ENCODE measurements around the gene FAIM. TPM values are rescaled to one million over a fixed set of nuclear protein-coding genes. Genes with fewer than 3 reads are reported as not detected.

The FAIM gene
- total RNA-seq, 2 experiments from 2014 or later = 2.0 TPM; not detected in 1

- Histone ChIP-seq H3K4me2 (ENCODE audit: low read length) (peak overlapping the region; percentile 59), H3K4me1 (ENCODE audit: insufficient read depth, low read length, poor library complexity, severe bottlenecking) (peaks cover 23% of the 10 kb centered on the region), H4K20me1 (ENCODE audit: insufficient read depth, low read length) (peaks cover 7% of the 10 kb centered on the region; the same call in 1 of the 2 replicates), H3K27ac (ENCODE audit: low read depth, low read length, poor library complexity, severe bottlenecking) (no peak overlapping the region), H2AFZ (ENCODE audit: low read length) (no peak overlapping the region), H3K9me2 (ENCODE audit: insufficient read depth, low read length) (no peaks in the 10 kb centered on the region), H3K9me3 (ENCODE audit: low read length) (no peaks in the 10 kb centered on the region), H3K79me2 (ENCODE audit: insufficient read depth, low read depth, low read length) (no peaks in the 10 kb centered on the region), H3K4me3 (ENCODE audit: low read depth, low read length, poor library complexity, severe bottlenecking) (peak overlapping the region; percentile 11), H3K36me3 (ENCODE audit: insufficient read depth, low read length) (0 out of 2 replicates have a peak, but pooled peaks cover 9% of the 10 kb centered on the region)
- CTCF ChIA-PET (ENCODE audit: unreplicated experiment) = interaction anchor here (0.8 kb wide), 1 partner anchor 337 kb away, joined by 4 read pairs; no protein-coding TSS in a partner anchor
- no peak for TF ChIP-seq EZH2phosphoT487 (IDR thresholded peaks at IDR 0.05; ENCODE audit: borderline replicate concordance, low read depth, low read length)
- TF ChIP-seq CTCF (conservative IDR thresholded peaks at IDR 0.05; ENCODE audit: low read length) = no peak
- intact Hi-C loops (cut with micrococcal nuclease; ENCODE audit: unreplicated experiment) = no loop called here
- BruUV-seq (replicated peaks) = no TSS peak
- DNase-seq (ENCODE audit: low spot score) = peak; percentile 69
- POLR2A ChIA-PET = interaction anchor here (0.5 to 3.3 kb wide), 6 partner anchors 9 to 50 kb away, joined by 3 to 18 read pairs (median 3); partner anchors contain the start of gene CEP70
Measured at GRCh38 chr3:138578141-138578540, 30.4 kb upstream of the FAIM start.

GRCh38 chr3:138578961-138579574, 29.5 kb upstream of the FAIM start:
- Histone ChIP-seq H3K4me3 (ENCODE audit: low read depth, low read length, poor library complexity, severe bottlenecking) (no peak overlapping the region), H3K4me2 (ENCODE audit: low read length) (peak overlapping the region; percentile 59), H3K4me1 (ENCODE audit: insufficient read depth, low read length, poor library complexity, severe bottlenecking) (peaks cover 23% of the 10 kb centered on the region), H2AFZ (ENCODE audit: low read length) (no peak overlapping the region), H3K27ac (ENCODE audit: low read depth, low read length, poor library complexity, severe bottlenecking) (no peak overlapping the region), H3K79me2 (ENCODE audit: insufficient read depth, low read depth, low read length) (no peaks in the 10 kb centered on the region), H3K9me3 (ENCODE audit: low read length) (no peaks in the 10 kb centered on the region), H3K9me2 (ENCODE audit: insufficient read depth, low read length) (no peaks in the 10 kb centered on the region), H3K36me3 (ENCODE audit: insufficient read depth, low read length) (0 out of 2 replicates have a peak, but pooled peaks cover 1% of the 10 kb centered on the region), H4K20me1 (ENCODE audit: insufficient read depth, low read length) (peaks cover 7% of the 10 kb centered on the region; the same call in 1 of the 2 replicates)
- BruUV-seq (replicated peaks) = no TSS peak
- ChIA-PET POLR2A (interaction anchor here (1.9 to 3.3 kb wide), 2 partner anchors 11 to 15 kb away, joined by 6 to 18 read pairs; partner anchors contain the start of gene CEP70), CTCF (ENCODE audit: unreplicated experiment) (no interaction called here)
- peak; percentile 20 for DNase-seq (ENCODE audit: low spot score)
- intact Hi-C loops (cut with micrococcal nuclease; ENCODE audit: unreplicated experiment) = no loop called here
- no peak for TF ChIP-seq CTCF (conservative IDR thresholded peaks at IDR 0.05; ENCODE audit: low read length)
- TF ChIP-seq EZH2phosphoT487 (IDR thresholded peaks at IDR 0.05; ENCODE audit: borderline replicate concordance, low read depth, low read length) = no peak

GRCh38 chr3:138587374-138587773, 21.2 kb upstream of the FAIM start:
- intact Hi-C loops (cut with micrococcal nuclease; ENCODE audit: unreplicated experiment) = no loop called here
- POLR2A ChIA-PET = interaction anchor here (0.6 to 1.2 kb wide), 7 partner anchors 9 to 400 kb away, joined by 3 to 5 read pairs (median 3); partner anchors contain the start of gene ARMC8
- no peak for DNase-seq (ENCODE audit: low spot score)
- Histone ChIP-seq H3K79me2 (ENCODE audit: insufficient read depth, low read depth, low read length) (no peaks in the 10 kb centered on the region), H3K27ac (ENCODE audit: low read depth, low read length, poor library complexity, severe bottlenecking) (no peak overlapping the region), H3K4me2 (ENCODE audit: low read length) (no peak overlapping the region), H3K9me2 (ENCODE audit: insufficient read depth, low read length) (no peaks in the 10 kb centered on the region), H3K4me3 (ENCODE audit: low read depth, low read length, poor library complexity, severe bottlenecking) (no peak overlapping the region), H3K9me3 (ENCODE audit: low read length) (no peaks in the 10 kb centered on the region), H2AFZ (ENCODE audit: low read length) (no peak overlapping the region), H3K36me3 (ENCODE audit: insufficient read depth, low read length) (no peaks in the 10 kb centered on the region), H3K4me1 (ENCODE audit: insufficient read depth, low read length, poor library complexity, severe bottlenecking) (peaks cover 2% of the 10 kb centered on the region), H4K20me1 (ENCODE audit: insufficient read depth, low read length) (no peaks in the 10 kb centered on the region)
- CTCF ChIA-PET (ENCODE audit: unreplicated experiment) = no interaction called here
- no peak for TF ChIP-seq CTCF (conservative IDR thresholded peaks at IDR 0.05; ENCODE audit: low read length)
- TF ChIP-seq EZH2phosphoT487 (IDR thresholded peaks at IDR 0.05; ENCODE audit: borderline replicate concordance, low read depth, low read length) = no peak
- no TSS peak for BruUV-seq (replicated peaks)
